Testis (tissue), 2 donors: ENCODE results near the gene BATF.

Experiments used
- CTCF ChIP-seq, 3 experiments: fragments of 450-650 bp in 2 of 3; fragments of 200-600 bp in 1 of 3; sonication (generic) in 1 of 3; IDR thresholded peaks; one replicate each; pipeline ENCODE4 v1.5.1; 2016 to 2019; ENCODE audit warnings: antibody characterized with exemption in 3 of 3, mild to moderate bottlenecking in 2 of 3, moderate library complexity in 1 of 3
- POLR2A ChIP-seq: fragments of 450-650 bp; IDR thresholded peaks from one replicate; pipeline ENCODE4 v1.6.1; 2017; ENCODE audit warnings: antibody characterized with exemption, mild to moderate bottlenecking, moderate library complexity

GRCh38 chr14:75525969-75526368 is 3.7 kb downstream of the BATF start:
- TF ChIP-seq CTCF (IDR thresholded peaks at IDR 0.05) (no peak), POLR2A (no peak)
